ENCODE measurements around the gene CCDC183.

CCDC183 gene

DNA sequence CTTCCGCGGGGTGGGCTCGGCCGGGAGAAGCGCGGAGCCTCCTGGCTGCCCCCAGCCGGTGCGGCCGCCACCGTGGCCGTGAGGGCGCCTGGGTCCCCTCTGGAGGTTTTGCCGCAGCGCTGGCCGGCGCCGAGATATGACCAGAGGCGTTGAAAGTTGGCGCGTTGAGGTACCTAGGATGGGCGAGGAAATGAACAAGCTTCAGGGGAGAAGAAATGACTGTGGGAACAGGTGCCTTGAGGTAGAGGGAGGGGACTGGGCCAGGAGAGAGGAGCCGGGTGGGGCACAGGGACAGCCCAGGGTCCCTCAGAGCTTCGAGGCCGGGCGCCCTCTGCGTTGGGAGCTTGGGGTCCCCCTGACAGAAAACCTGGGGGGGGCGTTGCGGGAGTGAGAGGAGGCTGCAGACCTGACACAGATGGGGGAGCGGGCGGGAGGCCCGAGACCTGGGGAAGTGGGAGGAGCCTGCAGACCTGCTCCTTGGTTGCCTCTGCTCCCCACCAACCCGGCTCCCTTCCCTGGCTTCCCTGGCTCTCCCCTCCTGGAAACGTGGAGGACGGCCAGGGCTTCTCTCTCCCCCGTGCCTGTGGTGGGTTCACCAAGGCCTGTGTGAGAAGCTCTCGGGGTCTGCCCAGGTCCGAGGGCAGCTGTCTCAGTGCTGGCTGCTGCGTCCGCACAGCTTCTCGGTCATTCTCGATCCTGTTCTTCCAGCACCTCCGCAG lies 25.8 kb downstream of the CCDC183 start:
- DNase-seq (ENCODE audit: extremely low read depth, low read depth), result no peak

DNA sequence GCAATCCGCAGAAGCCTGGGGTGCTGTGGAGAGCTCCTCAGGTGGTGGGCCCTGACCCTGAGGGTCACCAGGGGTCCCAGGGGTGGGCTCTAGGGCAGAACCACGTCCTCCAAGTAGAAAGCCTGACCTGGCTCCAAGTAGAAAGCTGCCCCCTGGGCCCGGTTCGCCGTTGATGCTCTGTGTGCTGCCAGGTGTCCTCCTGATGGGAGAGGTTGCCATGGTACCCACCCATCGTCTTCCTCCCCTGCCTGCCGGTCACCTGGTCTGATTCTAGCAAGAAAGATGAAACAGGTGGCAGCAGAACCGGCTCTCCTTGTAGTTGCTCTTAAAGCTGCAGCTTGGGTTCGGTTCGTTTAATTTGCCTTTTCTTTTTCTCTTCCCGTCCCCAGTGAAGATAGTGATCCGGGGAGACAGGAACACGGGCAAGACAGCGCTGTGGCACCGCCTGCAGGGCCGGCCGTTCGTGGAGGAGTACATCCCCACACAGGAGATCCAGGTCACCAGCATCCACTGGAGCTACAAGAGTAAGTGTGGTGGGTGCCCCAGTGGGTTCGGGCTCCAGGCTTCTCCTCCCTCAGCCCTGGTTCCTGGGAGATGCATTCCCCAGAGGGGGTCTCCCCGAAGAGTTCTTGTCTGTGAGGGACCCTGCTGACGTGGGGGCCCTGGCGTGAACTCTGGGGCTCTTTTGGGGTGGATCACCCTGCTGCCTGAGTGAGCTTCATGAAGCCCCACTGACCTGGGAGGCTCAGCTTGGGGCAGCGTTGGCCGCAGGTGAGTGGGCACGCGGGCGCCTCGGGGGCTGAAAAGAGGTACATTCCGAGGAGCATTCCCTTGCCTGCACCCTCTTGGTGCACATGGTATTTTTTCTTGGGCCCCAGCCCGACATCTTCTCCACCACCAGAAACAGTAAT lies 27.3 kb downstream of the CCDC183 start:
- DNase-seq (ENCODE audit: extremely low read depth, low read depth), result no peak
- TF ChIP-seq, protein P1, sequence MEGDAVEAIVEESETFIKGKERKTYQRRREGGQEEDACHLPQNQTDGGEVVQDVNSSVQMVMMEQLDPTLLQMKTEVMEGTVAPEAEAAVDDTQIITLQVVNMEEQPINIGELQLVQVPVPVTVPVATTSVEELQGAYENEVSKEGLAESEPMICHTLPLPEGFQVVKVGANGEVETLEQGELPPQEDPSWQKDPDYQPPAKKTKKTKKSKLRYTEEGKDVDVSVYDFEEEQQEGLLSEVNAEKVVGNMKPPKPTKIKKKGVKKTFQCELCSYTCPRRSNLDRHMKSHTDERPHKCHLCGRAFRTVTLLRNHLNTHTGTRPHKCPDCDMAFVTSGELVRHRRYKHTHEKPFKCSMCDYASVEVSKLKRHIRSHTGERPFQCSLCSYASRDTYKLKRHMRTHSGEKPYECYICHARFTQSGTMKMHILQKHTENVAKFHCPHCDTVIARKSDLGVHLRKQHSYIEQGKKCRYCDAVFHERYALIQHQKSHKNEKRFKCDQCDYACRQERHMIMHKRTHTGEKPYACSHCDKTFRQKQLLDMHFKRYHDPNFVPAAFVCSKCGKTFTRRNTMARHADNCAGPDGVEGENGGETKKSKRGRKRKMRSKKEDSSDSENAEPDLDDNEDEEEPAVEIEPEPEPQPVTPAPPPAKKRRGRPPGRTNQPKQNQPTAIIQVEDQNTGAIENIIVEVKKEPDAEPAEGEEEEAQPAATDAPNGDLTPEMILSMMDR (IDR thresholded peaks at IDR 0.05; ENCODE audit: low read depth, low read length), result no peak

More for the DNA sequence above, 25.8 kb downstream of the CCDC183 start:
- TF ChIP-seq, protein P1 (IDR thresholded peaks at IDR 0.05; ENCODE audit: low read depth, low read length), result no peak

- no peak for DNase-seq (ENCODE audit: extremely low read depth, low read depth)
- TF ChIP-seq, protein P1 (IDR thresholded peaks at IDR 0.05; ENCODE audit: low read depth, low read length), result no peak
Observed at GRCh38 chr9:136824496-136825225, 28.5 kb downstream of the CCDC183 start.

DNA sequence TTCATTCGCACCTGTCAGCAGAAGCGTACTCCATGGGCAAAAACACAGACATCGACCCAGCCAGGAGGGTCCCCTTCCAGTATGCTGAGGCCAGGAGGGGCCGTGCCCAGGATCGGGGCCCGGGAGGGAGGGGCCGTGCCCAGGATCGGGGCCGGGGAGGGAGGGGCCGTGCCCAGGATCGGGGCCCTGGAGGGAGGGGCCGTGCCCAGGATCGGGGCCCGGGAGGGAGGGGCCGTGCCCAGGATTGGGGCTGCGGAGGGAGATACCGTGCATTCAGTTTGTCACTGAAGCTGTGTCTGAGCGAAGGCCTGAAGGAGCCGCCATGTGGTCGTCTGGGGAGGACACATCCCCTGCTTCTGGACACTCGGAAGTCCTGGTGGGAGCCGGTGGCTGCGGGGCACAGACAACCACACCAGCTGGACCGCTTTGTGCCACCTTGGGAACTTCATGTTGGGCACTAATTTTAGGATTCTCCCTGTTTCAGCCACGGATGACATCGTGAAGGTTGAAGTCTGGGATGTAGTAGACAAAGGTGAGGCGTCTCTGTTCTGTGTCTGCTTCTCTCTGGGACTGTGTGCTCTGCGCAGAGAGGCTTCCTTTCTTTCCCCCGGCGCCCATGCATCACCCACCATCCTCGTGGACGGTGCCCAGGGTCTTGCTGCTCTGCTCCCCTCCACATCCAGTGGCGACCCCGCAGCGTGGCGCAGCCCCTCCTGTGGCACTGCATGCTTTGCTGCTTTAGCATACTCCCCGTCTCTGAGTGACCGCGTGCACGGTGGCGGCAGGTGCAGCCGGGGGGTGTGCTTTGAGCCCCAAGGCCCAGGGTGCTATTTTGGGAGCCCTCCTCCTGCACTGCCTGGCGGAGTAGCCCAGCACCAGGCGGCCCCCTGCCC lies 29.4 kb downstream of the CCDC183 start:
- TF ChIP-seq, protein P1 (IDR thresholded peaks at IDR 0.05; ENCODE audit: low read depth, low read length), result no peak
- DNase-seq (ENCODE audit: extremely low read depth, low read depth), result no peak

- no peak for DNase-seq (ENCODE audit: extremely low read depth, low read depth)
- TF ChIP-seq, protein P1 (IDR thresholded peaks at IDR 0.05; ENCODE audit: low read depth, low read length), result no peak
Observed at GRCh38 chr9:136826188-136826541, 30.0 kb downstream of the CCDC183 start.

DNA sequence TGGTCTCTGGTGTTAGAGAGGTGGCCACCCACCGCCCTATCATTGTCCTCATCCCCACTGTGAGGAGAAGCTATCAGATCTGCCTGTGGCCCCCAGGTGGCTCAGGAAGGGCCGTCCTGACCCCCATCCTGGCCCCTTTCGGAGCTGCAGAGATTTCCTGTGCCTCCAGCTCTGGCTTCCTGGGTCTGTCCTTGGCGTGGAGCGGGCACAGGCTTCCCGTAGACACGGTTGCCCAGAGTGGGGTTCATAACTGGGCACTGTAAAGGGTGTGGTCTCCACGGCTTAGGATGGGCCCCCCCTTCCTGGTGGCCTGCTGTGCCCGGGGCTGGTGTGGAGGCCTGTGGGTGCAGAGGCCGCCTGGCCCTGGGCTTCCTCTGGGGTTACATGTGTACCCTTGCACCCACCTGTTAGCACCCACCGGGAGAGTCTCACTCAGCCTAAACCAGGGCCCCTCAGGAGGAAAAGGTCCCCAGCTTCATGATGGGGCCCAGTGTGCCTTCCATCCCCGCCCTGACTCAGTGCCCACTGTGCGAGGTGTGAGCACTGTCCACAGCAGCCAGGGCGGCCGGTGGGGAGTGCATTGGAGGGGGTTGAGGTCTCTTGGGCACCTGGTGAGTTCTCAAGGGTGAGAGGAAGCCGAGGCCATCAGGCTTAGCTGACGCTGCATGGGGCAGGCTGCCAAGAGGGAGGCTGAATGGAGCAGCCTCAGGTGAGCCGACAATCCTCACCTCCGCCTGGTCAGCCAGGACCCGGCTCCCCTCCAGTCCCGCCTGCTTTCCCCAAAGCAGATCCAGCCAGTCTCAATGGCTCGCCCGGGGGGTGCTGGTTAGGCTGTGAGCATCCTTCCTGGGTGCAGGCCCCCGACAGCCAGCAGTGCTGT lies 30.8 kb downstream of the CCDC183 start:
- no peak for DNase-seq (ENCODE audit: extremely low read depth, low read depth)
- TF ChIP-seq, protein P1 (IDR thresholded peaks at IDR 0.05; ENCODE audit: low read depth, low read length), result no peak

Data from AG09319 (cell line).